Naive thymus-derived CD4-positive, alpha-beta T cell (primary cell): ENCODE results near the gene PPP1R12B. TPM values are rescaled to one million over a fixed set of nuclear protein-coding genes. Genes with fewer than 3 reads are reported as not detected.
"Not testable (repeated sequence)": the region's sequence is repeated elsewhere in the genome, so short reads cannot be mapped to it uniquely, and the experiment has no call there.

Experiments used
- ATAC-seq: fragments of 150-1000 bp; cut with Tn5 transposase; 2 replicates; pipeline ENCODE4 v1.10.0; 2021; ENCODE audit warnings: mild to moderate bottlenecking, moderate library complexity
- CTCF ChIA-PET: fragments of 350-600 bp; sonication (Branson Sonifier 250); formaldehyde crosslinking; loops from one replicate; lab custom pipeline; 2021; ENCODE audit warnings: antibody characterized with exemption; lab: Charles Lee
- POLR2A ChIA-PET: fragments of 350-600 bp; sonication (Branson Sonifier 250); formaldehyde crosslinking; loops from one replicate; lab custom pipeline; 2021; ENCODE audit warnings: antibody characterized with exemption, inconsistent platforms; lab: Charles Lee
- DNase-seq, 9 donors: peaks; one replicate each; pipeline versions ENCODE4 v3.0.0 to v3.0.0-alpha.2; 2020 to 2022; ENCODE audit warnings: mixed read lengths in 1 of 9
- H3K27ac ChIP-seq: one replicate; pipeline ENCODE4 v1.7.0; 2013; ENCODE audit warnings: mild to moderate bottlenecking, low read depth, low read length, moderate library complexity
- H3K27me3 ChIP-seq, 2 donors: one replicate each; pipeline ENCODE4 v1.7.0; 2013; ENCODE audit warnings: low read length in 2 of 2, mild to moderate bottlenecking in 2 of 2, moderate library complexity in 2 of 2; ENCODE audit not compliant: control insufficient read depth in 2 of 2, insufficient read depth in 2 of 2
- H3K36me3 ChIP-seq, 3 experiments: 1 replicate in 2 of 3; 2 replicates in 1 of 3; pipeline ENCODE4 v1.7.0; 2013; ENCODE audit warnings: low read length in 3 of 3, mild to moderate bottlenecking in 3 of 3, moderate library complexity in 1 of 3; ENCODE audit not compliant: insufficient read depth in 3 of 3, control insufficient read depth in 2 of 3
- H3K4me1 ChIP-seq, 2 donors: one replicate each; pipeline ENCODE4 v1.7.0; 2013; ENCODE audit warnings: low read length in 2 of 2, mild to moderate bottlenecking in 2 of 2, moderate library complexity in 1 of 2; ENCODE audit not compliant: control insufficient read depth in 2 of 2, insufficient read depth in 2 of 2
- H3K4me3 ChIP-seq: 2 replicates; pipeline ENCODE4 v1.7.0; 2013; ENCODE audit warnings: mild to moderate bottlenecking, low read length
- H3K9me3 ChIP-seq, 3 experiments: 1 replicate in 2 of 3; 2 replicates in 1 of 3; pipeline ENCODE4 v1.7.0; 2013; ENCODE audit warnings: low read length in 3 of 3; ENCODE audit not compliant: control insufficient read depth in 2 of 3
- H3K27ac Mint-ChIP-seq, 9 donors: one replicate each; pipeline ENCODE4 v1.8.0; 2020 to 2022; ENCODE audit warnings: mixed read lengths in 9 of 9, mild to moderate bottlenecking in 8 of 9, moderate library complexity in 5 of 9, inconsistent platforms in 2 of 9
- H3K27me3 Mint-ChIP-seq, 5 donors: one replicate each; pipeline ENCODE4 v1.8.0; 2021 to 2022; ENCODE audit warnings: mixed read lengths in 5 of 5, mild to moderate bottlenecking in 1 of 5
- H3K36me3 Mint-ChIP-seq, 5 donors: one replicate each; pipeline ENCODE4 v1.8.0; 2020 to 2022; ENCODE audit warnings: mixed read lengths in 5 of 5, mild to moderate bottlenecking in 3 of 5, inconsistent platforms in 1 of 5
- H3K4me1 Mint-ChIP-seq, 7 donors: one replicate each; pipeline ENCODE4 v1.8.0; 2020 to 2022; ENCODE audit warnings: mixed read lengths in 7 of 7, mild to moderate bottlenecking in 3 of 7, inconsistent platforms in 1 of 7
- H3K4me3 Mint-ChIP-seq, 10 donors: one replicate each; pipeline ENCODE4 v1.8.0; 2020 to 2022; ENCODE audit warnings: mild to moderate bottlenecking in 10 of 10, mixed read lengths in 10 of 10, moderate library complexity in 6 of 10, inconsistent platforms in 2 of 10
- H3K9me3 Mint-ChIP-seq, 11 donors: one replicate each; pipeline ENCODE4 v1.8.0; 2020 to 2022; ENCODE audit warnings: mixed read lengths in 11 of 11, mild to moderate bottlenecking in 4 of 11, inconsistent platforms in 1 of 11, moderate library complexity in 1 of 11
- intact Hi-C, 2 donors: fragments of 100-400 bp; cut with micrococcal nuclease; formaldehyde crosslinking; loops; one replicate each; pipeline ENCODE4 v1.15.1; 2023
- polyA plus RNA-seq, 2 donors: library from polyadenylated mRNA; unstranded; fragments of 300-500 nt; fragmentation: Illumina TruSeq; gene quantifications; one replicate each; pipeline ENCODE4 v1.2.3, GENCODE V29; 2021
- total RNA-seq, 6 experiments: library from RNA in 5 of 6; stranded (reverse) in 5 of 6; gene quantifications; 1 replicate in 5 of 6; 2 replicates in 1 of 6; pipeline ENCODE4 v1.2.3 and lab custom pipeline; 2021 to 2026

The PPP1R12B gene
- total and polyA plus RNA-seq, 7 experiments from 2014 or later, result 5.2 to 38.1 (median 26.8) TPM

- H3K27me3 ChIP-seq, H3K9me3 Mint-ChIP-seq, H3K4me1 ChIP-seq, H3K9me3 ChIP-seq, intact Hi-C loops, H3K36me3 ChIP-seq, ATAC-seq, H3K4me3 ChIP-seq, H3K36me3 Mint-ChIP-seq, H3K27ac ChIP-seq, DNase-seq, CTCF ChIA-PET, POLR2A ChIA-PET: not testable (repeated sequence)
- peaks cover 0 to 41% (median 36%) of the 10 kb centered on the region in 5 donors for H3K27me3 Mint-ChIP-seq
- peaks cover 12 to 28% (median 23%) of the 10 kb centered on the region in 7 donors for H3K4me1 Mint-ChIP-seq
- H3K27ac Mint-ChIP-seq, result peak overlapping the region in 1 of 9 donors; percentile 56
- peak overlapping the region in 1 of 10 donors; percentile 5 for H3K4me3 Mint-ChIP-seq
Measured at GRCh38 chr1:202615208-202615500, 266.7 kb downstream of the PPP1R12B start.

- peaks cover 0 to 5% (median 0%) of the 10 kb centered on the region in 11 donors for H3K9me3 Mint-ChIP-seq
- peaks cover 0 to 4% (median 0%) of the 10 kb centered on the region in 5 donors for H3K36me3 Mint-ChIP-seq
- H3K4me3 ChIP-seq, result no peak overlapping the region
- H3K4me1 ChIP-seq, result no peaks in the 10 kb centered on the region
- peaks cover 12 to 28% (median 23%) of the 10 kb centered on the region in 7 donors for H3K4me1 Mint-ChIP-seq
- H3K27ac ChIP-seq, result no peak overlapping the region
- DNase-seq (no peak), ATAC-seq (peak; percentile 86)
- H3K9me3 ChIP-seq, result no peaks in the 10 kb centered on the region
- ChIA-PET CTCF (no interaction called here), POLR2A (no interaction called here)
- no peaks in the 10 kb centered on the region for H3K36me3 ChIP-seq
- intact Hi-C loops, result no loop called here
- H3K27me3 ChIP-seq, result no peaks in the 10 kb centered on the region
- peak overlapping the region in 3 of 10 donors; percentile 3 to 48 (median 5) for H3K4me3 Mint-ChIP-seq
- peaks cover 0 to 44% (median 41%) of the 10 kb centered on the region in 5 donors for H3K27me3 Mint-ChIP-seq
- peak overlapping the region in 2 of 9 donors; percentile 1 to 56 for H3K27ac Mint-ChIP-seq
Measured at GRCh38 chr1:202615501-202616354, 267.2 kb downstream of the PPP1R12B start.

- H3K27ac ChIP-seq, result no peak overlapping the region
- DNase-seq (no peak), ATAC-seq (peak; percentile 42)
- no peak overlapping the region for H3K27ac Mint-ChIP-seq
- peaks cover 0 to 5% (median 0%) of the 10 kb centered on the region in 11 donors for H3K9me3 Mint-ChIP-seq
- no peak overlapping the region for H3K4me3 ChIP-seq
- peaks cover 0 to 48% (median 42%) of the 10 kb centered on the region in 5 donors for H3K27me3 Mint-ChIP-seq
- H3K4me1 ChIP-seq, result no peaks in the 10 kb centered on the region
- H3K27me3 ChIP-seq, result no peaks in the 10 kb centered on the region
- POLR2A ChIA-PET, result no interaction called here
- H3K4me3 Mint-ChIP-seq, result peak overlapping the region in 2 of 10 donors; percentile 3 to 48
- peaks cover 12 to 28% (median 23%) of the 10 kb centered on the region in 7 donors for H3K4me1 Mint-ChIP-seq
- intact Hi-C loops, result no loop called here
- H3K36me3 ChIP-seq, result no peaks in the 10 kb centered on the region
- no peaks in the 10 kb centered on the region for H3K9me3 ChIP-seq
- H3K36me3 Mint-ChIP-seq, result peaks cover 0 to 4% (median 0%) of the 10 kb centered on the region in 5 donors
- CTCF ChIA-PET, result no interaction called here
Measured at GRCh38 chr1:202616355-202616915, 267.9 kb downstream of the PPP1R12B start.

- H3K9me3 ChIP-seq, H3K4me1 ChIP-seq, ATAC-seq, DNase-seq, H3K27ac Mint-ChIP-seq, CTCF ChIA-PET, H3K4me3 Mint-ChIP-seq, H3K36me3 ChIP-seq, intact Hi-C loops, H3K27me3 ChIP-seq, H3K27ac ChIP-seq, H3K4me3 ChIP-seq, POLR2A ChIA-PET, H3K9me3 Mint-ChIP-seq, H3K36me3 Mint-ChIP-seq: not testable (repeated sequence)
- H3K4me1 Mint-ChIP-seq, result peaks cover 12 to 28% (median 24%) of the 10 kb centered on the region in 7 donors
- H3K27me3 Mint-ChIP-seq, result peaks cover 0 to 58% (median 42%) of the 10 kb centered on the region in 5 donors
Measured at GRCh38 chr1:202619012-202619411, 270.5 kb downstream of the PPP1R12B start.

- H3K27me3 Mint-ChIP-seq, result peaks cover 0 to 56% (median 42%) of the 10 kb centered on the region in 5 donors
- DNase-seq (no peak), ATAC-seq (no peak)
- no peak overlapping the region for H3K4me3 Mint-ChIP-seq
- H3K4me1 ChIP-seq, result no peaks in the 10 kb centered on the region
- no peaks in the 10 kb centered on the region for H3K36me3 ChIP-seq
- H3K27me3 ChIP-seq, result no peaks in the 10 kb centered on the region
- H3K9me3 ChIP-seq, result no peaks in the 10 kb centered on the region
- ChIA-PET POLR2A (no interaction called here), CTCF (no interaction called here)
- H3K27ac Mint-ChIP-seq, result no peak overlapping the region
- H3K4me3 ChIP-seq, result no peak overlapping the region
- H3K36me3 Mint-ChIP-seq, result peaks cover 0 to 4% (median 0%) of the 10 kb centered on the region in 5 donors
- intact Hi-C loops, result no loop called here
- H3K4me1 Mint-ChIP-seq, result peaks cover 12 to 25% (median 22%) of the 10 kb centered on the region in 7 donors
- H3K27ac ChIP-seq, result no peak overlapping the region
- H3K9me3 Mint-ChIP-seq, result peaks cover 0 to 6% (median 0%) of the 10 kb centered on the region in 11 donors
Measured at GRCh38 chr1:202619505-202619904, 271.0 kb downstream of the PPP1R12B start.

- H3K9me3 Mint-ChIP-seq, H3K4me1 ChIP-seq, POLR2A ChIA-PET, H3K27ac ChIP-seq, DNase-seq, ATAC-seq, H3K4me3 Mint-ChIP-seq, intact Hi-C loops, H3K27ac Mint-ChIP-seq, H3K36me3 Mint-ChIP-seq, CTCF ChIA-PET, H3K27me3 ChIP-seq, H3K36me3 ChIP-seq, H3K4me3 ChIP-seq, H3K9me3 ChIP-seq: not testable (repeated sequence)
- Mint-ChIP-seq H3K4me1 (peaks cover 12 to 21% (median 18%) of the 10 kb centered on the region in 7 donors), H3K27me3 (peaks cover 0 to 55% (median 42%) of the 10 kb centered on the region in 5 donors)
Measured at GRCh38 chr1:202620036-202620435, 271.5 kb downstream of the PPP1R12B start.
